Panc1 (cell line): ENCODE measurements around the gene KRTAP10-7.

Experiments
- CTCF ChIP-seq: fragments of 450-650 bp; IDR thresholded peaks from 2 replicates; pipeline ENCODE4 v1.5.1; 2017; ENCODE audit warnings: mild to moderate bottlenecking
- POLR2AphosphoS5 ChIP-seq: IDR thresholded peaks from 2 replicates; pipeline ENCODE4 v1.6.1; 2012; ENCODE audit warnings: mild to moderate bottlenecking, low read depth, low read length, moderate library complexity
- REST ChIP-seq, 2 experiments: IDR thresholded peaks; 2 replicates each; pipeline ENCODE4 v1.6.1; 2011 to 2012; ENCODE audit warnings: low read depth in 2 of 2, control low read depth in 1 of 2, low read length in 1 of 2, mild to moderate bottlenecking in 1 of 2, moderate library complexity in 1 of 2; ENCODE audit not compliant: insufficient read depth in 1 of 2
- SIN3A ChIP-seq: IDR thresholded peaks from 2 replicates; pipeline ENCODE4 v1.6.1; 2012; ENCODE audit warnings: low read depth, mild to moderate bottlenecking, low read length, moderate library complexity, borderline replicate concordance; ENCODE audit not compliant: insufficient read depth

GRCh38 chr21:44571844-44572782, 28.3 kb upstream of the KRTAP10-7 start:
- no peak for TF ChIP-seq CTCF
- no peak for TF ChIP-seq SIN3A
- TF ChIP-seq POLR2AphosphoS5, result no peak
- no peak for TF ChIP-seq REST (IDR thresholded peaks at IDR 0.05; ENCODE audit: insufficient read depth in 1 of 2, low read depth in 2 of 2, low read length in 1 of 2)
